Measurements from ENCODE around the gene SYCN.
"Not testable (repeated sequence)": the region's sequence is repeated elsewhere in the genome, so short reads cannot be mapped to it uniquely, and the experiment has no call there.

SYCN gene

GRCh38 chr19:39203372-39204341, at the start of gene SYCN:
SYCN (minus strand) TSS chr19:39204263; CDS start chr19:39204254, 9 bp downstream.
- no peak for DNase-seq

GRCh38 chr19:39253374-39254149, 49.5 kb upstream of the SYCN start:
- no peak for DNase-seq

GRCh38 chr19:39252458-39252857, 48.4 kb upstream of the SYCN start:
- DNase-seq, result no peak

GRCh38 chr19:39251846-39252245, 47.8 kb upstream of the SYCN start:
- no peak for DNase-seq

GRCh38 chr19:39251081-39251480, 47.0 kb upstream of the SYCN start:
- DNase-seq, result no peak

GRCh38 chr19:39248806-39249205, 44.7 kb upstream of the SYCN start, which contains the start of gene IFNL4:
IFNL4 (minus strand) TSS chr19:39248856.
- DNase-seq, result no peak

- no peak for DNase-seq
These were observed 43.9 kb upstream of the SYCN start for GRCh38 chr19:39247701-39248664.

- DNase-seq, result no peak
These were observed 43.0 kb upstream of the SYCN start for GRCh38 chr19:39246951-39247669.

- DNase-seq, result not testable (repeated sequence)
These were observed 41.1 kb upstream of the SYCN start for GRCh38 chr19:39245166-39245565.

- DNase-seq, result not testable (repeated sequence)
These were observed 40.5 kb upstream of the SYCN start, which contains the start of gene IFNL3 for GRCh38 chr19:39244410-39245100. IFNL3 (minus strand) TSS chr19:39245006; CDS start chr19:39244967, 39 bp downstream.

- not testable (repeated sequence) for DNase-seq
These were observed 39.7 kb upstream of the SYCN start for GRCh38 chr19:39243741-39244140.

GRCh38 chr19:39240421-39240820, 36.4 kb upstream of the SYCN start:
- no peak for DNase-seq

- DNase-seq, result no peak
These were observed 34.9 kb upstream of the SYCN start for GRCh38 chr19:39238944-39239343.

- no peak for DNase-seq
These were observed 34.1 kb upstream of the SYCN start for GRCh38 chr19:39238209-39238608.

GRCh38 chr19:39237200-39238184, 33.4 kb upstream of the SYCN start:
- no peak for DNase-seq

- DNase-seq, result no peak
These were observed 32.5 kb upstream of the SYCN start for GRCh38 chr19:39236527-39236926.

- DNase-seq, result no peak
These were observed 28.6 kb upstream of the SYCN start for GRCh38 chr19:39232708-39233107.

GRCh38 chr19:39230096-39230764, 26.2 kb upstream of the SYCN start:
- DNase-seq, result no peak

- no peak for DNase-seq
These were observed 20.8 kb upstream of the SYCN start for GRCh38 chr19:39224910-39225309.
